Stimulated activated memory B cell treated with anti-CD40 and anti-IgM and Interleukin-4, amounts not matched to agents 10 μg/mL and 1 μg/mL and 100 μg/mL, for 72 hours (primary cell): ENCODE results near the gene CMTM5.
A peak's percentile ranks its signal among the peaks of the same experiment; 100 is the strongest.

Experiments
- ATAC-seq: fragments of 150-1000 bp; cut with Tn5 transposase; 2 replicates; pipeline ENCODE4 v1.10.0; 2021
- H3K27ac Mint-ChIP-seq: one replicate; pipeline ENCODE4 v1.8.0; 2022; ENCODE audit warnings: mild to moderate bottlenecking, mixed read lengths
- H3K27me3 Mint-ChIP-seq: one replicate; pipeline ENCODE4 v1.8.0; 2022; ENCODE audit warnings: mixed read lengths
- H3K36me3 Mint-ChIP-seq: one replicate; pipeline ENCODE4 v1.8.0; 2022; ENCODE audit warnings: mixed read lengths
- H3K4me1 Mint-ChIP-seq: one replicate; pipeline ENCODE4 v1.8.0; 2022; ENCODE audit warnings: mixed read lengths
- H3K4me3 Mint-ChIP-seq: one replicate; pipeline ENCODE4 v1.8.0; 2022; ENCODE audit warnings: mild to moderate bottlenecking, moderate library complexity, mixed read lengths
- H3K9me3 Mint-ChIP-seq: one replicate; pipeline ENCODE4 v1.8.0; 2022; ENCODE audit warnings: mixed read lengths

The CMTM5 gene

DNA sequence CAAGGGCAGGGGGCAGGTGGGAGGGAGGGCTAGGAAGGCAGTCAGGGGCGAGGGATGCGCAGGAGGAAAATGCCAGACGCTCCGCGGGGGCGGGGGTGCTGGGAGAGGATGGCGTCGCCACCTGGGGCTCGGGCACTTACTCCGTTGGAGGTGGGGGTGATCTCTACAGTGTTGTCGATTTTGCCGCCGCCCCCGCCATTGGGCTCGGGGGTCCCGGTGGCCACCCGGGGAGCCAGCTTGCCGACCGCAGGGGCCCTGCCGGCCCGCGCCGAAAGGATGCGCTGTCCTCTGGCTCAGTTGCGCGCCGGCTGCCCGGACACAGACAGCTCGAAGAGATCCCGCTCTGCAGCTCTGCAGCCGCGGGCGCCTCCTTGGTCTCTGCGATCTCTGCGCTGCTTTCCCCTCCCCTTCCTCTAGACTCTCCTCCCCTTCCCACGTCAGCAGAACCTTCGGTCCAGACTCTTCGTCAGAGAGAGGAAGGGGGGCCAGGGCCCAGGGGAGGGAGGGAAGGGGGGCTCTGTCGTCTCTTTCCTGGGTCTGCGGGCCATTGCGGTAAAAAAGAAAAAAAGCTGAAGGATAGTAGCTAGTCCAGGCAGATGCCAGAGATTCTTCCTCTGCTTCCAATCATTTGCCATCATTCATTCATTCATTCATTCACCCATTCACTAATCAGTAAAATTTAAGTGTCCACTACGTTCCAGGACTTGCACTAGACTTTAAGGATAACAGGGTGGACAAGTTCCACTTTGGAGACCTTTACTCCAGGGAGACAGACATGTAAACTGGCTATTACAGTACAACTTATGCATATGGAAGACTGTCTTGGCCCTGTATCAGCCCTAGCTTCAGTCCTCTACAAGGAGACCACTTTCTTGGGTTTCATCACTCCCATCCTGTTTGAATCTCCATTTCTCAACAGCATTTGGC, 24.1 kb upstream of the CMTM5 start, which contains the start of gene SLC22A17:
Gene SLC22A17 (minus strand): TSS at position 382 of the 927 bp plus-strand sequence.
- ATAC-seq = peak; percentile 67
- Mint-ChIP-seq H3K9me3 (peaks cover 3% of the 10 kb centered on the region), H3K27me3 (peaks cover 76% of the 10 kb centered on the region), H3K4me3 (peak within 1 kb of the TSS; percentile 57), H3K27ac (no peak within 1 kb of the TSS), H3K36me3 (no peaks in the 10 kb centered on the region), H3K4me1 (no peaks in the 10 kb centered on the region)

DNA sequence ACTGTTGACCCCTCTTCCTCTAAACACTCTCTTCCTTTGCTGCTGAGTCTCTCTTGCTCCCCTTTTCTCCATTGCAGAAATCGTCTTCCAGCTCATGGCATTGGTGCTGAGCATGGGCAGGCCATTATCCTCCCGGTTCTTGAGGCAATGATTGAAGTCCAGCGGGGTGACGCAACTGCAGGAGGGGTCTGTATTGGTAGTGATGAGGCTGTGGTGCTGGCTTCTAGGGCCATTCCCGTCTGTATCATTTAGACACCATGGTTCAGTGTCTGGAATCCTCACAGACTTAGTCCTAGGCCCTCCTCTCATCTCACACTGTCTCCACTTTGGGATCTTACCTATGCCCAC, 23.4 kb upstream of the CMTM5 start:
- Mint-ChIP-seq H3K4me1 (no peaks in the 10 kb centered on the region), H3K9me3 (peaks cover 3% of the 10 kb centered on the region), H3K4me3 (peak overlapping the region; percentile 53), H3K27ac (no peak overlapping the region), H3K36me3 (no peaks in the 10 kb centered on the region), H3K27me3 (peaks cover 71% of the 10 kb centered on the region)
- no peak for ATAC-seq

DNA sequence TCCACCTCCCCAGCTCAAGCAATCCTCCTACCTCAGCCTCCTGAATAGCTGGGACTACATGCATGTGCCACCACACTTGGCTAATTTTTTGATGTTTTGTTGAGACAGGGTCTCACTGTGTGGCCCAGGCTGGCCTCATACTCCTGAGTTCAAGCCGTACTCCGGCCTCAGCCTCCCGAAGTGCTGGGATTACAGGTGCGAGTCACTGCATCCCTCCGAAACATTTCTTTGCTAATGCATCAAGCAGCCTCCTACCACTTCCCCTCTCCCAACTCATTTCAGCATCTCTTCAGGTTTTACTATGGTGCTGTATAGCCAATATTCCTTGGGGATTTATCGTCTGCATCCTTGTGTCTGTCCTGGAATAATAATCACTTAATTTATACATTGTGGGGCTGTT, 21.9 kb upstream of the CMTM5 start:
- no peak for ATAC-seq
- H3K9me3 Mint-ChIP-seq = peaks cover 3% of the 10 kb centered on the region
- H3K27me3 Mint-ChIP-seq = peaks cover 69% of the 10 kb centered on the region
- H3K4me3 Mint-ChIP-seq = no peak overlapping the region
- no peak overlapping the region for H3K27ac Mint-ChIP-seq
- no peaks in the 10 kb centered on the region for H3K4me1 Mint-ChIP-seq
- no peaks in the 10 kb centered on the region for H3K36me3 Mint-ChIP-seq

DNA sequence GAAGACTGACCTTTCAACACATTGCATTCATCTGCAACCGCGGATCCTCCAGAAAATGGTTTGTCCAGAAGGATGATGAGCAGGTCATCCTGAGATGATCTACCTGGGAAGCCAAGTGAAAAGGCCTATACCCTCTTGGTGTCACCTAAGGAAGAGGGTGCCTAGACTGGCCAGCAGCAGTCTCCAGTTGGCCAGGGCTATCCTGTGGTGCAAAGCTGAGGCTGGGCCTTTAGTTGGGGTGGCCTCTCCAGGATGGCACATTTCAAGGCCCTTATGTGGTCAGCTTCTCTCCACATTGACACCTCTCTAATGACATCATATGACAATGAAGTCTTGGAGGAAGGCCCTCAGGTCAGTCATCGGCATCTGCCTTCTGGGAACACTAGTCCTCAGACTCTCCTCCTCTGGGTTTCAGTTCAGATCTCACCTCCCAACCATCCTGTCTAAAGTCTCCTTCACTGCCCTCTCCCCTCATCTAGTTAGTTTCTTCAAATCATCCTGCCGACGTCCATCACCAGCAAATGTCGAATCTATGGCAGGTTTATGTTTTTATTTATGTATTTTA, 20.9 kb upstream of the CMTM5 start:
- H3K27me3 Mint-ChIP-seq = peaks cover 64% of the 10 kb centered on the region
- no peaks in the 10 kb centered on the region for H3K4me1 Mint-ChIP-seq
- no peaks in the 10 kb centered on the region for H3K36me3 Mint-ChIP-seq
- H3K27ac Mint-ChIP-seq = no peak overlapping the region
- H3K4me3 Mint-ChIP-seq = no peak overlapping the region
- no peak for ATAC-seq
- no peaks in the 10 kb centered on the region for H3K9me3 Mint-ChIP-seq

DNA sequence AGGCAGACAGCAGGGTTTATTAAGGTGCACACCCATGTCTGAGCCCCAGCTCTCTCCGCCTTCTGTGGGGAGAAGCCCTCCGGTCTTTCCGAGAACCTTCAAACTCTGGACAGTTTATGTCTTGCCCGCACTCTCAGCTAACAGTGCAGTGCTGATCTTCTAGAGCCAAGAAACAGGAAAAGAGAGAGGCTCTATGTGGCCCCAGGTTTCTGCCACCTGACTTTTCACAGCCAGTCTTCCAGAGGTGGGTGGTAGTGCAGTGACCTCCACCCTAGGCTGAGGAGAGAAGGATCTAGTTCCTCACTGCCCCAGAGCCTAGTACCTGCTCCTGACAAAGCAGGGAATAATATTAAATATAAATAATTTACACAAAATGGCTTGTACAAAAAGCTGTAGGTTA, 20.2 kb upstream of the CMTM5 start:
- Mint-ChIP-seq H3K27ac (no peak overlapping the region), H3K36me3 (no peaks in the 10 kb centered on the region), H3K27me3 (peaks cover 57% of the 10 kb centered on the region), H3K4me1 (no peaks in the 10 kb centered on the region), H3K9me3 (no peaks in the 10 kb centered on the region), H3K4me3 (no peak overlapping the region)
- ATAC-seq = no peak

DNA sequence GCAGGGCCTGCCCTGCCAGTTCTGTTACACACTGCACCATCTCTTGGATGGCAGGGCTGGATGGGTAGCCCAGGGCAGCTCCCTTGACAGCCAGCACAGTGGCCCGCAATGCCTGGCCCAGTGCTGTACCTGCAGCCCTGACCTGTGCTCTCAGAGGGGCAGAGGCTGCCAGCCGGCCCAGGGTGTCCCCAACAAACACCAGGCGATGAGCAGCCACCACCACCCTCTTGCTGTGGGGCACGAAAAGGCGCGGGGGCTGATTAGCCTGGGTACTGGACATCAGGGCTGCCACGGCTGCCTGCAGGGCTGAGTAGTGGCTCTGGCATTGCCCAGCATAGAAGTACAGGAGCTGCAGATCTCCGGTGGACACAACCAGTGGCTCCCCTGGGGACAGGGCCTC, 19.6 kb upstream of the CMTM5 start:
- Mint-ChIP-seq H3K4me3 (no peak overlapping the region), H3K27ac (no peak overlapping the region), H3K27me3 (peaks cover 57% of the 10 kb centered on the region), H3K36me3 (no peaks in the 10 kb centered on the region), H3K9me3 (no peaks in the 10 kb centered on the region), H3K4me1 (no peaks in the 10 kb centered on the region)
- ATAC-seq = no peak

DNA sequence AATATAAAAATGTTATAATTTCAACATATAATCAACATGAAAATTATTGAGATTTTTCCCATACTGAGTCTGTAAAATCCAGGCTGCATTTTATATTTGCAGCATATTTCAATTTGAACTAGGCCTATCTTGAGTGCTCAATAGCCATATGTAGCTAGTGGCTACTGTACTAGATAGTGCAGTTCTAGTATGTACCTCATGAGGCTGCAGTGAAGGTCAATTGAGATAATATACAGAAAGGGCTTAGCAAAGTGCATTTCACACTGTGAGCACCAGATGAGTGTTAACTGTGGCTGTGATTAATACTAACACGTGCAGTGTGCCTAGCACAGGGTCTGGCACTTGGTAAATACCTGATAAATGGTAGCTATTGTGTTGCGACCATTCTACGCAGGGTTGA, 18.8 kb upstream of the CMTM5 start:
- no peaks in the 10 kb centered on the region for H3K9me3 Mint-ChIP-seq
- H3K36me3 Mint-ChIP-seq = no peaks in the 10 kb centered on the region
- H3K27me3 Mint-ChIP-seq = peaks cover 53% of the 10 kb centered on the region
- H3K4me3 Mint-ChIP-seq = no peak overlapping the region
- no peak overlapping the region for H3K27ac Mint-ChIP-seq
- H3K4me1 Mint-ChIP-seq = no peaks in the 10 kb centered on the region
- ATAC-seq = no peak

DNA sequence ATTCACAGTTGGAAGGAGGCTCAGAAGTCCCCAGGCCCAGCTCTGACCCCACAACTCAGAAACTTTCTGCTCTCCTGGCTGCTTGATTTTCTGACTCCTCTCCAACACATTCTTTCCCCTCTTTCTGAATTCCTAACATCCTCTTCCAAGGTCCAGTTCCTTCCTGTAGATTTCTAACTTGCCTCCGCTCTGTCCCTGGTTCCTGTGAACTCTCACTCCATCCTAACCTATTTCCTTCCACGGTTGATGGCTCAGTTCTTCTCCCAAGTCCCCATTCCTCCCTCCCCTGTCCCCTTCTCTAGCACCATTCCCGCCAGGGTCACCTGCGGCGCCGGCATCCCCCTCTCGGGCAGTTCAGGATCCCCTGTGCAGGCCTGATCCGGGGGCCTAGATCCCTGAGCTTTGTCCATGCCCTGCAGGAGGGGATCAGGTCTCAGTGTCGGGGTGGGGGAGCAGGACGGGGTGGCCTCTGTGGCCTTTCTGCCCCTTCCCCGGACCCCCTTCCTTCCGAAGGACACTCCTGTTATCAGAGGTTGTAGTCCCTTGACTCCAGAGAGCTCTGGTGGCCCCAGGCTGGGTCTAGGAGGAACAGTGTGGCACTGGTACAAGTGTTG, 18.2 kb upstream of the CMTM5 start:
- no peak overlapping the region for H3K27ac Mint-ChIP-seq
- H3K4me3 Mint-ChIP-seq = no peak overlapping the region
- ATAC-seq = no peak
- H3K4me1 Mint-ChIP-seq = no peaks in the 10 kb centered on the region
- H3K27me3 Mint-ChIP-seq = peaks cover 47% of the 10 kb centered on the region
- H3K9me3 Mint-ChIP-seq = no peaks in the 10 kb centered on the region
- H3K36me3 Mint-ChIP-seq = no peaks in the 10 kb centered on the region

DNA sequence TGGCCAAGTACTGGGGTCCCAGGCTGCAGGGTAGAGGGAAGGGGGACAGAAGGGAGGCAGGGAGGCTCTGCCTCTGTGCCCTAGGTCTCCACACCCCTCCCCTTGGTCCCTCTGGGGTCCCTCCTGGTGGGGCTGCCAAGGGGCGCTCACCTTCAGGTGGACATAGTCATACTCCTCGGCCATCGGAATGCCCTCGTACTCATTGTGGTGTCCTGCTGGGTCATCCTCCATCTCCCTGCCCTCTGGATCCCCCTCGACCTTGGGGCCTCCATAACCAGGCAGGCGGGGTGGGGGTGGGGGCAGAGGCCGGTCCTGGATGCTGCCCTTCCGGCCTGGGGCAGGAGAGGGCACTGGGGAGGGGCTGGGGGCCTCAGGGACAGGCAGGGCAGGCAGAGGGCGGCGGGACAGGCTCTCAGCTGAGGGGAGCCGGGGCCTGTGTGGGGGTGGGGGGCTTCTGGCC, 17.6 kb upstream of the CMTM5 start:
- Mint-ChIP-seq H3K4me1 (no peaks in the 10 kb centered on the region), H3K27ac (no peak overlapping the region), H3K27me3 (peaks cover 44% of the 10 kb centered on the region), H3K9me3 (no peaks in the 10 kb centered on the region), H3K36me3 (no peaks in the 10 kb centered on the region), H3K4me3 (no peak overlapping the region)
- ATAC-seq = no peak

DNA sequence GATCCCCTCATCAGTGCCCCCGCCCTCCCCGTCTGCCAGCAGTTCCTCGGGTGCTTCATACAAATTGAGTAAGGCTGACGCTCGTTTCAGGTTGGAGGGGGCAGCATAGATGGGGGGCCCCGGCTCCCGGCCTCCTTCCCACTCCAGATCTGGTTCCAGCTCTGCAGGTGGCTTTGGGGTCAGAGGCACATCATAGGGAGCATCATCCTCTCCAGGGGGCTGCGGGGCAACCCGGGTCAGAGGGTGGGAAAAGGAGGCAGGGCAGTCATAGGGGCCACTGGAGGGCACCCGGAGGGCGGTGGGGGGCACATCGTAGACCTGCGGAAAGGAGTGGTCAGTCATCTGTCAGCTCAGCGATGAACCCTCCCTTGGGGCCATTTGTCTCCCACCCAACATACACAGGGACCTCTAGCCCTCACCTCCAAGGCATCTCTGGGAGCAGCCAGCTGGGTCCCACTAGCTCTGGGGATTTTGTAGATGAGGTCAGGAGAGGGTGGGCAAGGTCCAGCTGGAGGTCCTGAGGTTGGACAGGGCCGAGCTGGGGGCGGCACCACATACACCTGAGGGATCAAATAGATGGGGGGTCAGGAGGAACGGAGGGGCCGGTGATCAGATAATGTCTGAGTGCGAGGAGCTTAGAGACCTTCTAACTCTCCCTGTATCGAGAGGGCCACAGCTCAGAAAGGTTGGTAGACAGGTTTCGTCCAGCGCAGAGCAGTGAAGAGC, 17.0 kb upstream of the CMTM5 start:
- H3K27me3 Mint-ChIP-seq = peaks cover 44% of the 10 kb centered on the region
- H3K27ac Mint-ChIP-seq = no peak overlapping the region
- no peak for ATAC-seq
- H3K9me3 Mint-ChIP-seq = no peaks in the 10 kb centered on the region
- no peak overlapping the region for H3K4me3 Mint-ChIP-seq
- H3K4me1 Mint-ChIP-seq = no peaks in the 10 kb centered on the region
- H3K36me3 Mint-ChIP-seq = no peaks in the 10 kb centered on the region

DNA sequence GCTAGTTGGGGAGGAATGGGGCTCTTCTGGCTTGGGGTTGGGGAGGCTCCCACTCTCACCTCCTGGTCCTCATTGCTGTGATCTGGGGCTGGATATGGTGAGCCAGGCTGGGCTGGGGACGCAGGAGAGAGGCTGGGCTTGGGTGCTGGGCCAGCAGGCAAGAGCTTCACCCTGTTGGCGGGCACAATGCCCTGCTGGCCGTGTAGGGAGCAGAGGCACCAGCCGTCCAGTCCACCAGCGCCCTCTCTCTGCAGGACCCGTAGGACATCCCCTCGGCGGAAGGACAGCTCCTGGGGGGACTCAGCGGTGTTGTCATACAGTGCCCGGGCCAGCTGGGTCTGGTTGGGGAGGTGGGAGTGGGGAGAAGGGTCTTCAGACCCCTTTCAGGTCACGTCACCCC, 16.4 kb upstream of the CMTM5 start:
- no peaks in the 10 kb centered on the region for H3K4me1 Mint-ChIP-seq
- no peaks in the 10 kb centered on the region for H3K9me3 Mint-ChIP-seq
- H3K4me3 Mint-ChIP-seq = no peak overlapping the region
- no peaks in the 10 kb centered on the region for H3K36me3 Mint-ChIP-seq
- H3K27ac Mint-ChIP-seq = no peak overlapping the region
- ATAC-seq = no peak
- H3K27me3 Mint-ChIP-seq = peaks cover 41% of the 10 kb centered on the region

DNA sequence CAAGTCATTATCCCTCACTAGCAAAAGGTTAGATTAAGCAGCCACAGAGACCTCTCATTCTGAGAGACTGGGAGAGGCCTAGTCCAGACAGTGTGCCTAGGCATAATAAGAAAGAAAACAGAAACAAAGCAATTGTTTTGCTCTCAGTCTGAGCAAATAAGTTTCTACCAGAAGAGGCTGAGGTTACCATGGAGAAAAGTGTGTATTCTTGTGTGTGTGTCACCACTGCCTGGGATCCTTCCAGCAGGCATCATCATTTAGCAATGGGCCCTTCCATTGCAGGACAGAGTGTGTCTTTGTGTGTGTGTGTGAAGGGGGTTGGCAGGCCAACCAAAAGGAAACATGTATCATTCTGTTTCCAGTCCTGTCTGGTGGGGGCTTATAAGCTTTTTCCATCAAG, 15.5 kb upstream of the CMTM5 start:
- Mint-ChIP-seq H3K36me3 (no peaks in the 10 kb centered on the region), H3K4me1 (no peaks in the 10 kb centered on the region), H3K27me3 (peaks cover 36% of the 10 kb centered on the region), H3K4me3 (no peak overlapping the region), H3K27ac (no peak overlapping the region), H3K9me3 (no peaks in the 10 kb centered on the region)
- no peak for ATAC-seq

DNA sequence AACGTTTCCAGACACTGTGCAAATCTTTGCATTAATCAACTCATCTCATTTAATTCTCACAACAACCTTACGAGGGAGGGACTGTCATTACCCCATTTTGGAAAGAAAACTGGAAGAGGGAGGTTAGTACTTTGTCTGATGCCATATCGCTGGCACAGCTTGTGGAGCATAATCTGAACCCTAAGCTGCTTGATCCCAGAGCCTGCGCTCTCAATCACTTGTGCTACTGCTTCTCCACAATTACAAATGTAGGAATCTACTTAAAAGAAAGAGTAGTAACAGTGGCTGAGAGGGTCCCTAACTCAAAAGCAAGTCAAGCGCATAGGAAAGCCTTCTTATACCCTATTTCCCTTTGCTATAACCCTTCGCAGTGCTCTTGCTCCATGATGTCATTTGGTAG, 15.1 kb upstream of the CMTM5 start:
- Mint-ChIP-seq H3K27me3 (peaks cover 38% of the 10 kb centered on the region), H3K4me1 (no peaks in the 10 kb centered on the region), H3K9me3 (no peaks in the 10 kb centered on the region), H3K36me3 (no peaks in the 10 kb centered on the region), H3K27ac (no peak overlapping the region), H3K4me3 (no peak overlapping the region)
- ATAC-seq = no peak

DNA sequence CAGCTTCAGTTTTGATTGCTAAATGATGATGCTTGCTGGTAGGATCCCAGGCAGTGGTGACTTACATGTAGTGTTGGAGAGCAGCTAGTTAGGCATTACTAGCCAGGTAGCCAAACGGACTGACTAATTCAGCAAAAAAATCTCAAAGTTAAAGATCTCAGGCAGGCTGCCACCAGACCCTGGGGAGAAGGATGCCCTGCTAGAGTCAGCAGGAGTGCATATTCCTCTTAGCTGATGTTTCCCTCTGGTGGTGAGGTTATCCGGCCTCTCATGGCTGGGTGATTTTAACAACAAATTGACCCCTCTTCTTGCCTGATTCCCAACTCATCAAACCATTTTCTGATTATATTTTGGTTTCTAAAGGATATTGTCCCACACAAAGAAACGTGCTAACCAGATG, 14.6 kb upstream of the CMTM5 start:
- no peaks in the 10 kb centered on the region for H3K36me3 Mint-ChIP-seq
- H3K27me3 Mint-ChIP-seq = peaks cover 42% of the 10 kb centered on the region
- no peak for ATAC-seq
- H3K27ac Mint-ChIP-seq = no peak overlapping the region
- no peak overlapping the region for H3K4me3 Mint-ChIP-seq
- H3K4me1 Mint-ChIP-seq = no peaks in the 10 kb centered on the region
- no peaks in the 10 kb centered on the region for H3K9me3 Mint-ChIP-seq
